Gastroesophageal sphincter (tissue), 3 donors: ENCODE data around the gene AKR1C3.
"Not testable (repeated sequence)": the region's sequence is repeated elsewhere in the genome, so short reads cannot be mapped to it uniquely, and the experiment has no call there.

ENCODE experiments used
- POLR2A ChIP-seq, 2 donors: fragments of 450-650 bp; IDR thresholded peaks; one replicate each; pipeline ENCODE4 v1.6.1; 2017; ENCODE audit warnings: antibody characterized with exemption in 2 of 2, mild to moderate bottlenecking in 2 of 2, moderate library complexity in 1 of 2
- TF ChIP-seq, protein P1 (sequence below), 4 experiments: fragments of 200-600 bp in 2 of 4; fragments of 450-650 bp in 2 of 4; sonication (generic) in 1 of 4; IDR thresholded peaks; one replicate each; pipeline ENCODE4 v1.5.1; 2017 to 2019; ENCODE audit warnings: antibody characterized with exemption in 4 of 4, mild to moderate bottlenecking in 2 of 4, moderate library complexity in 2 of 4

DNA sequence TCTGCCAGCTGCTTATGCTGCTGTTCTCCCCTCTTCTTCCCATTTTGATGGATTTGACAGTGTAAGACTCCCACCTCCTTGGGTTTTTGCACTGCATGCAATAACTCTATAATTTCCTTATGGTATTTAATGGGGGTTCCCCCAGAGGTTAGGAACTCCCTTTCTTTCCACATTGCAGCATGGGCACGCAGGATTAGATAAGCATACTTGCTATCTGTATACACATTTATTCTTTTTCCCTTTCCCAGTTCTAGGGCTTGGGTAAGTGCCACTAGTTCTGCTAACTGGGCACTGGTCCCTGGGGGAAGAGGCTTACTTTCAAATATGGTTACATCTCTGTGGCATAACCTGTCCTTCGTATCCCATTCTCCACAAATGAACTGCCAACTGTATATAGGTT, 39.4 kb upstream of the AKR1C3 start:
- TF ChIP-seq, protein P1, sequence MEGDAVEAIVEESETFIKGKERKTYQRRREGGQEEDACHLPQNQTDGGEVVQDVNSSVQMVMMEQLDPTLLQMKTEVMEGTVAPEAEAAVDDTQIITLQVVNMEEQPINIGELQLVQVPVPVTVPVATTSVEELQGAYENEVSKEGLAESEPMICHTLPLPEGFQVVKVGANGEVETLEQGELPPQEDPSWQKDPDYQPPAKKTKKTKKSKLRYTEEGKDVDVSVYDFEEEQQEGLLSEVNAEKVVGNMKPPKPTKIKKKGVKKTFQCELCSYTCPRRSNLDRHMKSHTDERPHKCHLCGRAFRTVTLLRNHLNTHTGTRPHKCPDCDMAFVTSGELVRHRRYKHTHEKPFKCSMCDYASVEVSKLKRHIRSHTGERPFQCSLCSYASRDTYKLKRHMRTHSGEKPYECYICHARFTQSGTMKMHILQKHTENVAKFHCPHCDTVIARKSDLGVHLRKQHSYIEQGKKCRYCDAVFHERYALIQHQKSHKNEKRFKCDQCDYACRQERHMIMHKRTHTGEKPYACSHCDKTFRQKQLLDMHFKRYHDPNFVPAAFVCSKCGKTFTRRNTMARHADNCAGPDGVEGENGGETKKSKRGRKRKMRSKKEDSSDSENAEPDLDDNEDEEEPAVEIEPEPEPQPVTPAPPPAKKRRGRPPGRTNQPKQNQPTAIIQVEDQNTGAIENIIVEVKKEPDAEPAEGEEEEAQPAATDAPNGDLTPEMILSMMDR (IDR thresholded peaks at IDR 0.05) = not testable (repeated sequence)
- TF ChIP-seq POLR2A (IDR thresholded peaks at IDR 0.05) = not testable (repeated sequence)
